GM12864 (cell line): Measurements from ENCODE around the gene MRPS27.

Source experiments
- DNase-seq: peaks from one replicate; pipeline ENCODE4 v3.0.0-alpha.2; 2011; ENCODE audit warnings: low read depth
- H3K4me3 ChIP-seq: 2 replicates; pipeline ENCODE4 v1.5.1; 2011; ENCODE audit warnings: mild to moderate bottlenecking, low read depth, low read length, control low read depth
- TF ChIP-seq, protein P1 (sequence below): IDR thresholded peaks from 2 replicates; pipeline ENCODE4 v1.5.1; 2011; ENCODE audit warnings: low read depth, mild to moderate bottlenecking, moderate library complexity, low read length, control low read depth, inconsistent platforms; ENCODE audit errors: missing control alignments

The MRPS27 gene

DNA sequence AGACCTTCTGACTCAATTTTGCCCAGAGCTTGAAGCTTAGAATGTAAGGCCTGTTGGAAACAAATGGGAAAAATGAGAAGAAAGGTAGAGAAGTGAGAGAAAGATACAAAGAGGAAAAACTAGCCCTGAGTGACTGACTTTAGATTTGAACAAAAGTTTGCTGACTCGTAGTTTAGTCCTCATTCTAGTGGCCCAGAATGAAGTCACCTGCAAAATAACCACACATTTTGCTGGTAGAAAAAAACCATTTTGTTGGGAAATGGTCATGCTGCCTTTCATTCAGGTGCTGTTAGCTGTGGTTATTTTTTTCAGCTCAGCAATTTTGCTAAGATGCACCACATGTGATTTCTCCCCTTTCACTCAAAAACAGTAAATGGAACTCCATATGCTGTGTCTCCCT, 98.9 kb downstream of the MRPS27 start:
- H3K4me3 ChIP-seq, result no peak overlapping the region
- DNase-seq, result no peak
- TF ChIP-seq, protein P1, sequence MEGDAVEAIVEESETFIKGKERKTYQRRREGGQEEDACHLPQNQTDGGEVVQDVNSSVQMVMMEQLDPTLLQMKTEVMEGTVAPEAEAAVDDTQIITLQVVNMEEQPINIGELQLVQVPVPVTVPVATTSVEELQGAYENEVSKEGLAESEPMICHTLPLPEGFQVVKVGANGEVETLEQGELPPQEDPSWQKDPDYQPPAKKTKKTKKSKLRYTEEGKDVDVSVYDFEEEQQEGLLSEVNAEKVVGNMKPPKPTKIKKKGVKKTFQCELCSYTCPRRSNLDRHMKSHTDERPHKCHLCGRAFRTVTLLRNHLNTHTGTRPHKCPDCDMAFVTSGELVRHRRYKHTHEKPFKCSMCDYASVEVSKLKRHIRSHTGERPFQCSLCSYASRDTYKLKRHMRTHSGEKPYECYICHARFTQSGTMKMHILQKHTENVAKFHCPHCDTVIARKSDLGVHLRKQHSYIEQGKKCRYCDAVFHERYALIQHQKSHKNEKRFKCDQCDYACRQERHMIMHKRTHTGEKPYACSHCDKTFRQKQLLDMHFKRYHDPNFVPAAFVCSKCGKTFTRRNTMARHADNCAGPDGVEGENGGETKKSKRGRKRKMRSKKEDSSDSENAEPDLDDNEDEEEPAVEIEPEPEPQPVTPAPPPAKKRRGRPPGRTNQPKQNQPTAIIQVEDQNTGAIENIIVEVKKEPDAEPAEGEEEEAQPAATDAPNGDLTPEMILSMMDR, result no peak

DNA sequence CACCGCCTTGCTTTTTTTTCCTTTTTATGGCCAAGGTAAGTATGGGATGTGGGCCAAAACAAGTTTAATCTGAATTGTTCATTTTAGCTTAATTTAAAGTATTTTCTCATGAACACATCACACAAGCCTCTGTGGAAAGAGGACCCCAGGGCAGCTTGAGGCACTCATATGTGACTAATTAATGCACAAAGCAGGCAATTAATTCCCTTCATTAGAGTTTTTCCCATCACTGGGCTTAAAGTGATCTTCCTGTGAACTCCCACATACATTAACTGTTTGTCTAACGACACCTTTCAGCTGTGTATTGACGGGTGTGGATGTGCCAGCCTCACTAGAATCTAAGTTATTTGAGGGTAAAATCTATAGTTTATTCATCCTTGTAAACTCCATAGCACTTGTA, 103.3 kb downstream of the MRPS27 start:
- no peak for DNase-seq
- no peak overlapping the region for H3K4me3 ChIP-seq
- TF ChIP-seq, protein P1, result no peak

DNA sequence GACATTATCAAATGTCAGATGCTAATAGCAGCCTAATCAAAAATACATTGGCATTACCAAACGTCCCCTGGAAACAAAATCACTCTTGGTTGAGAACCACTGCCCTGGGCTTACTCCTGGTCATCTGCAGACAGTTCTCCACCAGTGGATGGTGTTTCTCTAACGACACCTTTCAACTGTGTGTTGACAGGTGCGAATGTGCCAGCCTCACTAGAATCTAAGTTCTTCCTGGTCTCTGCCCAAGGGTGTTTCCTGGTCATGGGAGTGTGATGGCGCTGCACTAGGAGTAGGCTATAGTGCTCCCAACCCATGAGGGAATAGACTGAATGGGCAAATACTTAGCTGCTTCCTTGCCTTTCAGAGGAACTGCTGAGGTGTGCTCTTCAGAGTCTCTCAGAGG, 105.9 kb downstream of the MRPS27 start:
- no peak overlapping the region for H3K4me3 ChIP-seq
- TF ChIP-seq, protein P1, result no peak
- DNase-seq, result no peak

DNA sequence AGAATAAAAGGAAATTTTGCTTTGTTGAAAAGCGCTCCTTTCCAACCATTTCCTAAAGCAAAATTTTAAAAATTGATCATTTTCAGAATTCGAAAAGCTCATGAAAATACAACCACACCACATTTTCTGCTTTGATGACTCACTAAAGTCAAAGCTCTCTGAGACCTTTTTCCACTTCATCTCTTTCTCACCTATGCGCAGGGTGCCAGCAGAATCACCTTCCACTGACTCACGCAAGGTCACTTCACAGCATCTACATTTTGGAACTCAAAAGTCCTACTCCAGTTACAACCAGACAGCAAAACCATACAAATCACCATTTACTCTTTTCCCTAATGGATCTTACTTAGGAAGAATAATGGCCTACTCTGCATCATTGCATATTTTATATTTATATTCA, 106.6 kb downstream of the MRPS27 start:
- TF ChIP-seq, protein P1, result no peak
- no peak for DNase-seq
- no peak overlapping the region for H3K4me3 ChIP-seq

DNA sequence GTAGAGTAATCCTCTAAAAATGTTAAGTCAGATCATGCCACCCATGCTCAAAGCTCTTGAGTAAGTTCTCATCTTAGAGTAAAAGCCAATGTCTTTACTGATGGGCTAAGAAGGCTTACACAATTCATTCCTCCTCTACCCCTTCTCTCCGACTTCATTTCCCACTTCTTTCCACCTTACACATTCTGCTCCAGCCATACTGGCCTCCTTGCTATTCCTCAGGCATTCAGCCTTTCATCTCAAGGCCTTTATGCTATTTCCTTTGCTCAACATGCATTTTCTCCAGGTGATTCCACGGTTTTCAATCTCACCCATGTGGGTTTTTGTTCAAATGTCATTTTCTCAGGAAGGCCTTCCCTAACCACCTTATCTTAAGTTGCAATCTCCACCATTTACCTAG, 107.9 kb downstream of the MRPS27 start:
- no peak for DNase-seq
- H3K4me3 ChIP-seq, result no peak overlapping the region
- TF ChIP-seq, protein P1, result no peak

DNA sequence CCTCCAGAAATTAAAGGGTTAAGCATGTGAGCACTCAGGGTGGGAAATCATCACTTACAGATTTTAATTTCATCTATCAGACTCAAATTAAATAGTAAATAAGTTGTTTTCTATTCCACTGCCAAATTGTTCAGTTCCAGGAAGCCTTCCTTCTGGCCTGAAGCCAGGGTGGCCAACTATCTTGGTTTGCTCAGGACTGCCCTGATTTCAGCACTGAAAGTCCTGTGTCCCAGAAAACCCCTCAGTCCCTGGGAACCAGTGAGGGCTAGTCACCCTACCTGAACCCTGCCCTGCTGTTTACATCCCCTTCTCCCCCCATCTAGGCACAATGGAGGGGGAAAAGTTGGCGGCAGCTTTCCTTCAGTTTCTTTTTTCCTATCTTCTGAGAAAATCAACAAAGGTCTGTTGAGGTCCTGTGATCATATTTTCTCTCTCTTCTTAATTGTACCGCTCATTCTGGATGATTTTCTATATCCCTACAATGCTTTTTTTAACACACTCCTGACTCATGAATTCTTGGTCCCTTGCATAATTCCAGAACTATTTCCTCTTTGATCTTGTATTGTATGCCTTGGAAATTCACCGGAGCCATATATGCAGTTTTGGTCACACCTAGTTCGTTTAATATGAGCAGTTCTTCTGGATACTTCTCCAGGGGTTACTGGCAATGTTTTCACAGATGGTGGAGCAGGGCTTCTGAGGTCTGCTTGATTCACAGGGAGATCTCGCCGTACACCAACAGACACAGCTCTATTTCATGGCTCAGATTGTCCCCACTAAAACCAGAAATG, 109.0 kb downstream of the MRPS27 start:
- no peak for DNase-seq
- H3K4me3 ChIP-seq, result no peak overlapping the region
- TF ChIP-seq, protein P1, result no peak
